Measurements from ENCODE around the gene DIPK1B. TPM values are rescaled to one million over a fixed set of nuclear protein-coding genes. Genes with fewer than 3 reads are reported as not detected.

The DIPK1B gene
- total and polyA plus RNA-seq, 4 donors: 1.1 to 13.6 (median 6.1) TPM

- ATAC-seq (ENCODE audit: low FRiP score): no peak
- DNase-seq: no peak
- intact Hi-C loops (cut with DNase I): no loop called here
- Histone ChIP-seq H3K4me1 (ENCODE audit: control insufficient read depth in 1 of 2, insufficient read depth in 2 of 2, low read length in 2 of 2) (no peaks in the 10 kb centered on the region), H3K4me3 (ENCODE audit: low read length in 2 of 2) (no peak overlapping the region), H3K27ac (ENCODE audit: low read depth in 1 of 2, low read length in 2 of 2) (no peak overlapping the region), H3K9me3 (ENCODE audit: control insufficient read depth, low read length) (no peaks in the 10 kb centered on the region), H3K36me3 (ENCODE audit: control insufficient read depth in 1 of 2, insufficient read depth in 2 of 2, low read length in 1 of 2) (no peaks in the 10 kb centered on the region), H3K27me3 (ENCODE audit: control insufficient read depth in 1 of 2, insufficient read depth in 2 of 2, low read length in 1 of 2) (no peaks in the 10 kb centered on the region)
- 11 to 14% methylated on average over 37 of the region's 37 CpGs for WGBS, 2 donors
These were observed 28.9 kb downstream of the DIPK1B start for GRCh38 chr9:136740971-136741882.

- H3K4me3 ChIP-seq (ENCODE audit: low read length in 2 of 2): no peak overlapping the region
- H3K27me3 ChIP-seq (ENCODE audit: control insufficient read depth in 1 of 2, insufficient read depth in 2 of 2, low read length in 1 of 2): no peaks in the 10 kb centered on the region
- no peak for DNase-seq
- WGBS, 2 donors: 26 to 28% methylated on average over 30 to 32 of the region's 32 CpGs
- no peaks in the 10 kb centered on the region for H3K36me3 ChIP-seq (ENCODE audit: control insufficient read depth in 1 of 2, insufficient read depth in 2 of 2, low read length in 1 of 2)
- ATAC-seq (ENCODE audit: low FRiP score): peak; percentile 19
- intact Hi-C loops (cut with DNase I): no loop called here
- no peaks in the 10 kb centered on the region for H3K4me1 ChIP-seq (ENCODE audit: control insufficient read depth in 1 of 2, insufficient read depth in 2 of 2, low read length in 2 of 2)
- no peak overlapping the region for H3K27ac ChIP-seq (ENCODE audit: low read depth in 1 of 2, low read length in 2 of 2)
- H3K9me3 ChIP-seq (ENCODE audit: control insufficient read depth, low read length): no peaks in the 10 kb centered on the region
These were observed 29.7 kb downstream of the DIPK1B start for GRCh38 chr9:136741883-136742571.

GRCh38 chr9:136742591-136743391 lies 30.4 kb downstream of the DIPK1B start, which contains the start of gene LCN10:
Gene LCN10 (minus strand): TSS chr9:136742940. CDS start chr9:136742903, 37 bp downstream.
- no peaks in the 10 kb centered on the region for H3K36me3 ChIP-seq (ENCODE audit: control insufficient read depth in 1 of 2, insufficient read depth in 2 of 2, low read length in 1 of 2)
- intact Hi-C loops (cut with DNase I): no loop called here
- no peaks in the 10 kb centered on the region for H3K9me3 ChIP-seq (ENCODE audit: control insufficient read depth, low read length)
- no peak for DNase-seq
- no peaks in the 10 kb centered on the region for H3K4me1 ChIP-seq (ENCODE audit: control insufficient read depth in 1 of 2, insufficient read depth in 2 of 2, low read length in 2 of 2)
- H3K27me3 ChIP-seq (ENCODE audit: control insufficient read depth in 1 of 2, insufficient read depth in 2 of 2, low read length in 1 of 2): no peaks in the 10 kb centered on the region
- H3K4me3 ChIP-seq (ENCODE audit: low read length in 2 of 2): no peak within 1 kb of the TSS
- ATAC-seq (ENCODE audit: low FRiP score): peak; percentile 4
- WGBS, 2 donors: 36% methylated on average over 21 to 25 of the region's 25 CpGs
- H3K27ac ChIP-seq (ENCODE audit: low read depth in 1 of 2, low read length in 2 of 2): no peak within 1 kb of the TSS

- Histone ChIP-seq H3K9me3 (ENCODE audit: control insufficient read depth, low read length) (no peaks in the 10 kb centered on the region), H3K36me3 (ENCODE audit: control insufficient read depth in 1 of 2, insufficient read depth in 2 of 2, low read length in 1 of 2) (no peaks in the 10 kb centered on the region), H3K4me1 (ENCODE audit: control insufficient read depth in 1 of 2, insufficient read depth in 2 of 2, low read length in 2 of 2) (no peaks in the 10 kb centered on the region), H3K27ac (ENCODE audit: low read depth in 1 of 2, low read length in 2 of 2) (no peak overlapping the region), H3K4me3 (ENCODE audit: low read length in 2 of 2) (no peak overlapping the region), H3K27me3 (ENCODE audit: control insufficient read depth in 1 of 2, insufficient read depth in 2 of 2, low read length in 1 of 2) (no peaks in the 10 kb centered on the region)
- 80 to 84% methylated on average over 16 of the region's 16 CpGs for WGBS, 2 donors
- intact Hi-C loops (cut with DNase I): no loop called here
- ATAC-seq (ENCODE audit: low FRiP score) (no peak), DNase-seq (no peak)
These were observed 31.4 kb downstream of the DIPK1B start for GRCh38 chr9:136743639-136744211.

- DNase-seq: no peak
- Histone ChIP-seq H3K4me1 (ENCODE audit: control insufficient read depth in 1 of 2, insufficient read depth in 2 of 2, low read length in 2 of 2) (no peaks in the 10 kb centered on the region), H3K9me3 (ENCODE audit: control insufficient read depth, low read length) (no peaks in the 10 kb centered on the region), H3K36me3 (ENCODE audit: control insufficient read depth in 1 of 2, insufficient read depth in 2 of 2, low read length in 1 of 2) (no peaks in the 10 kb centered on the region), H3K4me3 (ENCODE audit: low read length in 2 of 2) (no peak overlapping the region), H3K27me3 (ENCODE audit: control insufficient read depth in 1 of 2, insufficient read depth in 2 of 2, low read length in 1 of 2) (no peaks in the 10 kb centered on the region), H3K27ac (ENCODE audit: low read depth in 1 of 2, low read length in 2 of 2) (no peak overlapping the region)
- intact Hi-C loops (cut with DNase I): no loop called here
- 85 to 93% methylated on average over 13 to 18 of the region's 18 CpGs for WGBS, 2 donors
- no peak for ATAC-seq (ENCODE audit: low FRiP score)
These were observed 32.4 kb downstream of the DIPK1B start for GRCh38 chr9:136744773-136745172.

GRCh38 chr9:136745389-136746154 lies 33.2 kb downstream of the DIPK1B start:
- ATAC-seq (ENCODE audit: low FRiP score) (no peak), DNase-seq (no peak)
- WGBS, 2 donors: 86 to 89% methylated on average over 23 of the region's 23 CpGs
- H3K36me3 ChIP-seq (ENCODE audit: control insufficient read depth in 1 of 2, insufficient read depth in 2 of 2, low read length in 1 of 2): no peaks in the 10 kb centered on the region
- H3K9me3 ChIP-seq (ENCODE audit: control insufficient read depth, low read length): no peaks in the 10 kb centered on the region
- no peak overlapping the region for H3K27ac ChIP-seq (ENCODE audit: low read depth in 1 of 2, low read length in 2 of 2)
- no peaks in the 10 kb centered on the region for H3K4me1 ChIP-seq (ENCODE audit: control insufficient read depth in 1 of 2, insufficient read depth in 2 of 2, low read length in 2 of 2)
- intact Hi-C loops (cut with DNase I): no loop called here
- H3K4me3 ChIP-seq (ENCODE audit: low read length in 2 of 2): no peak overlapping the region
- H3K27me3 ChIP-seq (ENCODE audit: control insufficient read depth in 1 of 2, insufficient read depth in 2 of 2, low read length in 1 of 2): no peaks in the 10 kb centered on the region

- no peak overlapping the region for H3K27ac ChIP-seq (ENCODE audit: low read depth in 1 of 2, low read length in 2 of 2)
- intact Hi-C loops (cut with DNase I): no loop called here
- H3K4me3 ChIP-seq (ENCODE audit: low read length in 2 of 2): no peak overlapping the region
- 88 to 92% methylated on average over 22 of the region's 22 CpGs for WGBS, 2 donors
- no peaks in the 10 kb centered on the region for H3K9me3 ChIP-seq (ENCODE audit: control insufficient read depth, low read length)
- DNase-seq (no peak), ATAC-seq (ENCODE audit: low FRiP score) (no peak)
- H3K4me1 ChIP-seq (ENCODE audit: control insufficient read depth in 1 of 2, insufficient read depth in 2 of 2, low read length in 2 of 2): no peaks in the 10 kb centered on the region
- no peaks in the 10 kb centered on the region for H3K27me3 ChIP-seq (ENCODE audit: control insufficient read depth in 1 of 2, insufficient read depth in 2 of 2, low read length in 1 of 2)
- no peaks in the 10 kb centered on the region for H3K36me3 ChIP-seq (ENCODE audit: control insufficient read depth in 1 of 2, insufficient read depth in 2 of 2, low read length in 1 of 2)
These were observed 33.8 kb downstream of the DIPK1B start for GRCh38 chr9:136746155-136746490.

- ATAC-seq (ENCODE audit: low FRiP score) (no peak), DNase-seq (no peak)
- Histone ChIP-seq H3K27ac (ENCODE audit: low read depth in 1 of 2, low read length in 2 of 2) (no peak overlapping the region), H3K4me1 (ENCODE audit: control insufficient read depth in 1 of 2, insufficient read depth in 2 of 2, low read length in 2 of 2) (no peaks in the 10 kb centered on the region), H3K9me3 (ENCODE audit: control insufficient read depth, low read length) (no peaks in the 10 kb centered on the region), H3K36me3 (ENCODE audit: control insufficient read depth in 1 of 2, insufficient read depth in 2 of 2, low read length in 1 of 2) (no peaks in the 10 kb centered on the region), H3K4me3 (ENCODE audit: low read length in 2 of 2) (no peak overlapping the region), H3K27me3 (ENCODE audit: control insufficient read depth in 1 of 2, insufficient read depth in 2 of 2, low read length in 1 of 2) (no peaks in the 10 kb centered on the region)
- intact Hi-C loops (cut with DNase I): no loop called here
- WGBS, 2 donors: 92 to 93% methylated on average over 18 of the region's 18 CpGs
These were observed 34.2 kb downstream of the DIPK1B start for GRCh38 chr9:136746621-136747020.

Measured in aorta (tissue), 5 donors.